H9 (cell line): ENCODE results near the gene TEAD2. TPM values are rescaled to one million over a fixed set of nuclear protein-coding genes. Genes with fewer than 3 reads are reported as not detected.

Experiments used
- DNase-seq: peaks from one replicate; pipeline ENCODE4 v3.0.0-alpha.2; 2017
- H2AFZ ChIP-seq: one replicate; pipeline ENCODE4 v1.6.1; 2013; ENCODE audit warnings: mild to moderate bottlenecking, low read length, control low read depth, moderate library complexity
- H2AK5ac ChIP-seq: 2 replicates; pipeline ENCODE4 v1.6.1; 2013; ENCODE audit warnings: low read length, control low read depth, mixed read lengths; ENCODE audit not compliant: insufficient read length
- H2BK120ac ChIP-seq: one replicate; pipeline ENCODE4 v1.6.1; 2013; ENCODE audit warnings: low read depth, mild to moderate bottlenecking, low read length, control low read depth, inconsistent platforms; ENCODE audit not compliant: poor library complexity, severe bottlenecking
- H2BK12ac ChIP-seq: 2 replicates; pipeline ENCODE4 v1.6.1; 2013; ENCODE audit warnings: low read length, control low read depth, mixed read lengths, low read depth; ENCODE audit not compliant: insufficient read length
- H2BK15ac ChIP-seq: 2 replicates; pipeline ENCODE4 v1.6.1; 2013; ENCODE audit warnings: low read depth, low read length, control low read depth
- H2BK20ac ChIP-seq: one replicate; pipeline ENCODE4 v1.6.1; 2013; ENCODE audit warnings: low read depth, mild to moderate bottlenecking, low read length, control low read depth, inconsistent platforms; ENCODE audit not compliant: poor library complexity, severe bottlenecking
- H2BK5ac ChIP-seq: 2 replicates; pipeline ENCODE4 v1.6.1; 2013; ENCODE audit warnings: low read length, control low read depth, mixed read lengths; ENCODE audit not compliant: insufficient read length
- H3K14ac ChIP-seq: 2 replicates; pipeline ENCODE4 v1.6.1; 2013; ENCODE audit warnings: low read length, control low read depth; ENCODE audit not compliant: insufficient read depth
- H3K18ac ChIP-seq: 2 replicates; pipeline ENCODE4 v1.6.1; 2013; ENCODE audit warnings: low read depth, mild to moderate bottlenecking, mixed read lengths, low read length, control low read depth; ENCODE audit not compliant: insufficient read length
- H3K23ac ChIP-seq: 2 replicates; pipeline ENCODE4 v1.6.1; 2013; ENCODE audit warnings: low read length, control low read depth, mixed read lengths, low read depth; ENCODE audit not compliant: insufficient read length
- H3K23me2 ChIP-seq: 2 replicates; pipeline ENCODE4 v1.6.1; 2013; ENCODE audit warnings: low read depth, mild to moderate bottlenecking, mixed read lengths, low read length, control low read depth; ENCODE audit not compliant: insufficient read length, poor library complexity, severe bottlenecking
- H3K27ac ChIP-seq: 2 replicates; pipeline ENCODE4 v1.5.1; 2013; ENCODE audit warnings: low read length, control low read depth, mixed read lengths, low read depth; ENCODE audit not compliant: insufficient read length
- H3K27me3 ChIP-seq: 2 replicates; pipeline ENCODE4 v1.6.1; 2013; ENCODE audit warnings: low read length, control low read depth, inconsistent platforms; ENCODE audit not compliant: insufficient read depth
- H3K4ac ChIP-seq: 2 replicates; pipeline ENCODE4 v1.6.1; 2013; ENCODE audit warnings: low read depth, mild to moderate bottlenecking, control low read depth, inconsistent platforms, low read length, moderate library complexity
- H3K4me1 ChIP-seq: 2 replicates; pipeline ENCODE4 v1.6.1; 2013; ENCODE audit warnings: low read length, control low read depth, inconsistent platforms; ENCODE audit not compliant: insufficient read depth
- H3K4me2 ChIP-seq: 2 replicates; pipeline ENCODE4 v1.6.1; 2013; ENCODE audit warnings: low read length, control low read depth, mixed read lengths; ENCODE audit not compliant: insufficient read length, insufficient read depth
- H3K56ac ChIP-seq: 2 replicates; pipeline ENCODE4 v1.6.1; 2013; ENCODE audit warnings: low read depth, mild to moderate bottlenecking, mixed read lengths, low read length, control low read depth; ENCODE audit not compliant: insufficient read length
- H3K79me1 ChIP-seq: 2 replicates; pipeline ENCODE4 v1.6.1; 2013; ENCODE audit warnings: low read depth, mild to moderate bottlenecking, moderate library complexity, low read length, control low read depth, inconsistent platforms; ENCODE audit not compliant: insufficient read depth, poor library complexity, severe bottlenecking
- H3K79me2 ChIP-seq: 2 replicates; pipeline ENCODE4 v1.6.1; 2013; ENCODE audit warnings: low read length, control low read depth, inconsistent platforms; ENCODE audit not compliant: insufficient read depth
- H3K9ac ChIP-seq: 2 replicates; pipeline ENCODE4 v1.6.1; 2013; ENCODE audit warnings: low read length, control low read depth, mixed read lengths; ENCODE audit not compliant: insufficient read length; ENCODE audit errors: extremely low read depth
- H3K9me3 ChIP-seq: one replicate; pipeline ENCODE4 v1.6.1; 2013; ENCODE audit warnings: low read depth, low read length, inconsistent platforms; ENCODE audit not compliant: control insufficient read depth
- H3T11ph ChIP-seq: one replicate; pipeline ENCODE4 v1.6.1; 2013; ENCODE audit warnings: mild to moderate bottlenecking, low read length, control low read depth, inconsistent platforms
- H4K20me1 ChIP-seq: one replicate; pipeline ENCODE4 v1.6.1; 2013; ENCODE audit not compliant: control insufficient read depth, insufficient read length, insufficient read depth
- H4K5ac ChIP-seq: 2 replicates; pipeline ENCODE4 v1.6.1; 2013; ENCODE audit warnings: low read depth, mild to moderate bottlenecking, mixed read lengths, low read length, control low read depth; ENCODE audit not compliant: insufficient read length
- H4K8ac ChIP-seq: replicated peaks from 2 replicates; pipeline ENCODE4 v1.6.1; 2013; ENCODE audit warnings: low read length, control low read depth, mixed read lengths, low read depth; ENCODE audit not compliant: insufficient read length
- H4K91ac ChIP-seq: 2 replicates; pipeline ENCODE4 v1.6.1; 2013; ENCODE audit warnings: low read depth, mild to moderate bottlenecking, moderate library complexity, mixed read lengths, low read length, control low read depth; ENCODE audit not compliant: insufficient read length
- H3K27ac Mint-ChIP-seq, 3 experiments: 2 replicates in 2 of 3; 3 replicates in 1 of 3; pipeline ENCODE4 v1.8.0; 2020 to 2021; ENCODE audit warnings: mixed read lengths in 3 of 3, mild to moderate bottlenecking in 1 of 3, moderate library complexity in 1 of 3
- H3K27me3 Mint-ChIP-seq: 2 replicates; pipeline ENCODE4 v1.8.0; 2021; ENCODE audit warnings: low read depth, mild to moderate bottlenecking, moderate library complexity, mixed read lengths
- H3K36me3 Mint-ChIP-seq, 3 experiments: 2 replicates in 2 of 3; 3 replicates in 1 of 3; pipeline ENCODE4 v1.8.0; 2020 to 2021; ENCODE audit warnings: low read depth in 3 of 3, mixed read lengths in 3 of 3; ENCODE audit not compliant: insufficient read depth in 1 of 3
- H3K4me1 Mint-ChIP-seq, 2 experiments: 2 replicates each; pipeline ENCODE4 v1.8.0; 2020; ENCODE audit warnings: mixed read lengths in 2 of 2
- H3K4me3 Mint-ChIP-seq, 2 experiments: 2 replicates in 1 of 2; 3 replicates in 1 of 2; pipeline ENCODE4 v1.8.0; 2020 to 2021; ENCODE audit warnings: mild to moderate bottlenecking in 2 of 2, mixed read lengths in 2 of 2, moderate library complexity in 1 of 2
- H3K9me3 Mint-ChIP-seq, 2 experiments: 2 replicates in 1 of 2; 3 replicates in 1 of 2; pipeline ENCODE4 v1.8.0; 2020; ENCODE audit warnings: mild to moderate bottlenecking in 2 of 2, mixed read lengths in 2 of 2, moderate library complexity in 1 of 2
- WGBS: extraction: QIAGEN DNeasy Blood & Tissue Kit; methylation state at CpG from one replicate; pipeline ENCODE4 v1.1.7; 2013; ENCODE audit warnings: missing lambda C conversion rate, low lambda C conversion rate, mixed read lengths; ENCODE audit not compliant: insufficient read length; ENCODE audit errors: extremely low coverage; 5-methylcytosine and 5-hydroxymethylcytosine counted together
- total RNA-seq: library from RNA; stranded (reverse); gene quantifications from 2 replicates; pipeline ENCODE4 v1.2.1, GENCODE V29; 2021
- TF ChIP-seq, protein P1 (sequence below): fragments of 200-600 bp; sonication (generic); conservative IDR thresholded peaks from 3 replicates; pipeline ENCODE4 v1.8.0; 2021; ENCODE audit warnings: antibody characterized with exemption, mild to moderate bottlenecking

Gene TEAD2
- total RNA-seq, 1 experiment from 2014 or later, result 126 TPM

DNA sequence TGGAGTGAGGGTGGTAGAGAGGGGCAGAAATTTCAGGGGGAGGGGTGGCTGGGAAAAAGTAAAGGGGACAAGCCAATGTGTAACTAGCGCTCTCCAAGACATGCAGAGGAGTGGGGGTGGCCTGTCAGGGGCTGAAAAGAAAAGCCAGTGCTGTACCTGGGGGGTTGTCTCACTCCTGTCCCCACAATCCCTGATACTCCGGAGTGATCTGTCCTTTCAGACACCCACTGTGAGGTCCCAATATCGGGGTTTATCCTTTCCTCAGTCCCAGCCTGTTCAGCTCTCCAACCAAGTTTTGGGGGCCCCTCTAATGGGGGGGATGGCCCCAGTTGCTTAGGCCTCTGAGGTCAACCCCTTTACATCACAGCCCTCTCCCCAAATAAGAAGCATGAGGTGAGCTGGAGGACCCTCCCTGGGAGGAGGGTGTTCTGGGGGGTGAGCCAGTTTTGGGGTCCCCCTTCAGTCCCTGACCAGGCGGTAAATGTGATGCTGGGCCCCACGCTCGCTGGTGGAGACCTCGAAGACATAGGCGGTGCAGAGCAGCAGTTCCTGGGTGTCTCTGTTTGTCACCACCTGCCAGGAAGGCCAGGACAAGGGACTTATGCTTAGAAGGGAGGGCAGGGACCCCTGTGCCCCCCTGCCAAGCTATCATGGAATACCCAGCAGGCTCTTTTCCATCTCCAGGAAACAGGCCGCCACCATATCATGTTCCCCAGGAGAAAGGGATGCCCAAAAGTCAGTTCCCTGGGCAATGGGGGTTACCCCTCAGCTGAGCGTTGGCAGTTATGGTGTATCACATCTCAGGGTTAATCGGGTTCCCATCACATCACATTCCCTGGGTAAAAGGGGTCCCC lies 21.1 kb downstream of the TEAD2 start:
- H3K4me2 ChIP-seq, result no peak overlapping the region
- no peak overlapping the region for H2BK120ac ChIP-seq
- H4K8ac ChIP-seq, result no peak overlapping the region
- H3K27ac ChIP-seq, result no peak overlapping the region
- TF ChIP-seq, protein P1, sequence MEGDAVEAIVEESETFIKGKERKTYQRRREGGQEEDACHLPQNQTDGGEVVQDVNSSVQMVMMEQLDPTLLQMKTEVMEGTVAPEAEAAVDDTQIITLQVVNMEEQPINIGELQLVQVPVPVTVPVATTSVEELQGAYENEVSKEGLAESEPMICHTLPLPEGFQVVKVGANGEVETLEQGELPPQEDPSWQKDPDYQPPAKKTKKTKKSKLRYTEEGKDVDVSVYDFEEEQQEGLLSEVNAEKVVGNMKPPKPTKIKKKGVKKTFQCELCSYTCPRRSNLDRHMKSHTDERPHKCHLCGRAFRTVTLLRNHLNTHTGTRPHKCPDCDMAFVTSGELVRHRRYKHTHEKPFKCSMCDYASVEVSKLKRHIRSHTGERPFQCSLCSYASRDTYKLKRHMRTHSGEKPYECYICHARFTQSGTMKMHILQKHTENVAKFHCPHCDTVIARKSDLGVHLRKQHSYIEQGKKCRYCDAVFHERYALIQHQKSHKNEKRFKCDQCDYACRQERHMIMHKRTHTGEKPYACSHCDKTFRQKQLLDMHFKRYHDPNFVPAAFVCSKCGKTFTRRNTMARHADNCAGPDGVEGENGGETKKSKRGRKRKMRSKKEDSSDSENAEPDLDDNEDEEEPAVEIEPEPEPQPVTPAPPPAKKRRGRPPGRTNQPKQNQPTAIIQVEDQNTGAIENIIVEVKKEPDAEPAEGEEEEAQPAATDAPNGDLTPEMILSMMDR, result no peak
- no peak overlapping the region for H2BK12ac ChIP-seq
- H3K9me3 Mint-ChIP-seq, result peaks cover 0 to 3% of the 10 kb centered on the region in 2 experiments; a peak in 2 of 5 replicates
- H3K27ac Mint-ChIP-seq, result 0 out of 7 replicates have a peak overlapping the region, but pooled peaks of 1 of the 3 experiments have one; percentile 55
- no peak overlapping the region for H3K18ac ChIP-seq
- no peaks in the 10 kb centered on the region for H3K9me3 ChIP-seq
- H3K14ac ChIP-seq, result no peak overlapping the region
- H3K4me3 Mint-ChIP-seq, result no peak overlapping the region
- no peak overlapping the region for H3K56ac ChIP-seq
- no peak for DNase-seq
- peaks cover 3% of the 10 kb centered on the region; the same call in 1 of the 2 replicates for H3K27me3 ChIP-seq
- no peak overlapping the region for H4K91ac ChIP-seq
- no peak overlapping the region for H2BK5ac ChIP-seq
- H3K79me1 ChIP-seq, result no peaks in the 10 kb centered on the region
- no peaks in the 10 kb centered on the region for H4K20me1 ChIP-seq
- no peak overlapping the region for H3K23ac ChIP-seq
- no peak overlapping the region for H3T11ph ChIP-seq
- no peak overlapping the region for H4K5ac ChIP-seq
- H3K9ac ChIP-seq, result no peak overlapping the region
- H3K23me2 ChIP-seq, result peaks cover 12% of the 10 kb centered on the region
- H3K36me3 Mint-ChIP-seq, result peaks cover 38 to 69% (median 59%) of the 10 kb centered on the region in 3 experiments
- H2BK20ac ChIP-seq, result no peak overlapping the region
- H2AFZ ChIP-seq, result no peak overlapping the region
- no CpG with 5 or more reads among the region's 11 CpGs for WGBS
- no peak overlapping the region for H3K4ac ChIP-seq
- H3K4me1 ChIP-seq, result 0 out of 2 replicates have a peak, but pooled peaks cover 2% of the 10 kb centered on the region
- H2AK5ac ChIP-seq, result no peak overlapping the region
- H2BK15ac ChIP-seq, result no peak overlapping the region
- no peaks in the 10 kb centered on the region for H3K79me2 ChIP-seq
- peaks cover 17 to 29% of the 10 kb centered on the region in 2 experiments for H3K4me1 Mint-ChIP-seq
- H3K27me3 Mint-ChIP-seq, result peaks cover 18% of the 10 kb centered on the region
